Measurements from ENCODE around the gene MGAT5B. TPM values are rescaled to one million over a fixed set of nuclear protein-coding genes. Genes with fewer than 3 reads are reported as not detected.

The MGAT5B gene
- total RNA-seq, 1 donor from 2014 or later = 1.8 TPM

GRCh38 chr17:76989519-76989918 lies 121.3 kb downstream of the MGAT5B start:
- Mint-ChIP-seq H3K36me3 (no peaks in the 10 kb centered on the region), H3K27ac (no peak overlapping the region), H3K4me3 (no peak overlapping the region), H3K27me3 (ENCODE audit: insufficient read depth, low read depth) (peaks cover 23% of the 10 kb centered on the region), H3K9me3 (no peaks in the 10 kb centered on the region), H3K4me1 (peaks cover 31% of the 10 kb centered on the region)
- Histone ChIP-seq H2AFZ (replicated peaks) (no peak overlapping the region), H3K9me3 (ENCODE audit: low read depth) (no peaks in the 10 kb centered on the region), H3K9ac (no peak overlapping the region), H3K4me1 (peaks cover 23% of the 10 kb centered on the region), H3K79me2 (ENCODE audit: low read depth) (no peaks in the 10 kb centered on the region), H3K27me3 (no peaks in the 10 kb centered on the region), H3F3A (ENCODE audit: low read depth) (peaks cover 14% of the 10 kb centered on the region), H3K4me3 (no peak overlapping the region), H4K20me1 (ENCODE audit: low read depth) (no peaks in the 10 kb centered on the region), H3K36me3 (no peaks in the 10 kb centered on the region), H3K27ac (no peak overlapping the region), H3K4me2 (no peak overlapping the region)
- DNase-seq (ENCODE audit: low spot score) = no peak
- no peak for TF ChIP-seq EZH2phosphoT487 (IDR thresholded peaks at IDR 0.05)
- no peak for TF ChIP-seq EZH2 (IDR thresholded peaks at IDR 0.05)
- TF ChIP-seq, protein P1, sequence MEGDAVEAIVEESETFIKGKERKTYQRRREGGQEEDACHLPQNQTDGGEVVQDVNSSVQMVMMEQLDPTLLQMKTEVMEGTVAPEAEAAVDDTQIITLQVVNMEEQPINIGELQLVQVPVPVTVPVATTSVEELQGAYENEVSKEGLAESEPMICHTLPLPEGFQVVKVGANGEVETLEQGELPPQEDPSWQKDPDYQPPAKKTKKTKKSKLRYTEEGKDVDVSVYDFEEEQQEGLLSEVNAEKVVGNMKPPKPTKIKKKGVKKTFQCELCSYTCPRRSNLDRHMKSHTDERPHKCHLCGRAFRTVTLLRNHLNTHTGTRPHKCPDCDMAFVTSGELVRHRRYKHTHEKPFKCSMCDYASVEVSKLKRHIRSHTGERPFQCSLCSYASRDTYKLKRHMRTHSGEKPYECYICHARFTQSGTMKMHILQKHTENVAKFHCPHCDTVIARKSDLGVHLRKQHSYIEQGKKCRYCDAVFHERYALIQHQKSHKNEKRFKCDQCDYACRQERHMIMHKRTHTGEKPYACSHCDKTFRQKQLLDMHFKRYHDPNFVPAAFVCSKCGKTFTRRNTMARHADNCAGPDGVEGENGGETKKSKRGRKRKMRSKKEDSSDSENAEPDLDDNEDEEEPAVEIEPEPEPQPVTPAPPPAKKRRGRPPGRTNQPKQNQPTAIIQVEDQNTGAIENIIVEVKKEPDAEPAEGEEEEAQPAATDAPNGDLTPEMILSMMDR (IDR thresholded peaks at IDR 0.05) = no peak

DNA sequence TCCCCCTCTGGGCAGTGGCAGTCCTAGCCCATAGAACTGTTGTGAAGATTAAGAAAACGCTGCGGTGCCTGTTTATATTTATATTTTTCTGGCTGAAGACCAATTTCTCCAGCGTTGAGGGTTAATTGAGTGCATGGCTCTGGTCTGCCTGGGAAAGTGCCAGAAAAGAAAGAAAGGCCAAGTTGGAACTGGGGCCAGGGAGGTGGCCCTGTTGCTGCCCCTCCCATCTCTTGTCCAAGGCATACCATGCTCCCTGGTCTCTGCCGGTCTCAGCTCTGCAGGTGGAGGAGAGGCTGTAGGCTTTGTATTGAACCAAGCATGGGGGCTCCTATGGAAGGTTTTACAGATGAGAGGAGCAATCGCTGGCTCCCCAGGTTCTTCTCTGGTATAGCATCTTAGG lies 124.7 kb downstream of the MGAT5B start:
- DNase-seq (ENCODE audit: low spot score) = no peak
- no peak overlapping the region for H3K27ac Mint-ChIP-seq
- H3K27ac ChIP-seq = no peak overlapping the region
- no peaks in the 10 kb centered on the region for H3K79me2 ChIP-seq (ENCODE audit: low read depth)
- no peaks in the 10 kb centered on the region for H3K36me3 Mint-ChIP-seq
- peaks cover 10% of the 10 kb centered on the region for H3K27me3 Mint-ChIP-seq (ENCODE audit: insufficient read depth, low read depth)
- H3K4me1 Mint-ChIP-seq = peaks cover 36% of the 10 kb centered on the region
- no peak overlapping the region for H3K4me3 ChIP-seq
- TF ChIP-seq, protein P1 (IDR thresholded peaks at IDR 0.05) = no peak
- TF ChIP-seq EZH2 (IDR thresholded peaks at IDR 0.05) (no peak), EZH2phosphoT487 (IDR thresholded peaks at IDR 0.05) (no peak)
- no peak overlapping the region for H3K4me2 ChIP-seq
- no peaks in the 10 kb centered on the region for H3K9me3 ChIP-seq (ENCODE audit: low read depth)
- H3K9ac ChIP-seq = no peak overlapping the region
- peaks cover 30% of the 10 kb centered on the region for H3F3A ChIP-seq (ENCODE audit: low read depth)
- no peak overlapping the region for H3K4me3 Mint-ChIP-seq
- H3K9me3 Mint-ChIP-seq = no peaks in the 10 kb centered on the region
- H4K20me1 ChIP-seq (ENCODE audit: low read depth) = no peaks in the 10 kb centered on the region
- H3K4me1 ChIP-seq = peaks cover 40% of the 10 kb centered on the region
- H2AFZ ChIP-seq (replicated peaks) = no peak overlapping the region
- no peaks in the 10 kb centered on the region for H3K36me3 ChIP-seq
- no peaks in the 10 kb centered on the region for H3K27me3 ChIP-seq

DNA sequence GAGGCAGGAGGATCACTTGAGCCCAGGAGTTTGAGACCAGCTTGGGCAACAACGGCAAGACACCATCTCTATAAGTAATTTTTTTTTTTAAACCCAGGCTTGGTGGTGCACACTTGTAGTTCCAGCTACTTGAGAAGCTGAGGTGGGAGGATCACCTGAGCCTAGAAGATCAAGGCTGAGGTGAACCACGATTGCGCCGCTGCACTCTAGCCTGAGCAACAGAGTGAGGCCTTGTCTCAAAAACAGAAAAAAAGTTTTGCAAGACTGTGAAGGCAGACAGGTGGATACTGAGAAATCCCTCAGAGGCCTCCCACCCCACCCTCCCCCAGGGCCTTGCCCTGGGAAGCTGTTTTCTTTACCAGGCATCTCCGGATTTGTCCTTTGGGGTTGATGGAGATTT lies 125.4 kb downstream of the MGAT5B start:
- Histone ChIP-seq H3K36me3 (no peaks in the 10 kb centered on the region), H3K79me2 (ENCODE audit: low read depth) (no peaks in the 10 kb centered on the region), H3K4me2 (peak overlapping the region; percentile 55), H3K27ac (peak overlapping the region; percentile 90), H3K4me1 (peaks cover 43% of the 10 kb centered on the region), H2AFZ (replicated peaks) (no peak overlapping the region), H3K4me3 (no peak overlapping the region), H4K20me1 (ENCODE audit: low read depth) (no peaks in the 10 kb centered on the region), H3F3A (ENCODE audit: low read depth) (peaks cover 30% of the 10 kb centered on the region), H3K27me3 (no peaks in the 10 kb centered on the region), H3K9ac (no peak overlapping the region), H3K9me3 (ENCODE audit: low read depth) (no peaks in the 10 kb centered on the region)
- Mint-ChIP-seq H3K27me3 (ENCODE audit: insufficient read depth, low read depth) (peaks cover 7% of the 10 kb centered on the region), H3K4me3 (peak overlapping the region; percentile 8), H3K36me3 (no peaks in the 10 kb centered on the region), H3K27ac (peak overlapping the region; percentile 98), H3K9me3 (no peaks in the 10 kb centered on the region), H3K4me1 (peaks cover 39% of the 10 kb centered on the region)
- no peak for DNase-seq (ENCODE audit: low spot score)
- TF ChIP-seq, protein P1 (IDR thresholded peaks at IDR 0.05) = no peak
- TF ChIP-seq EZH2phosphoT487 (IDR thresholded peaks at IDR 0.05) (no peak), EZH2 (IDR thresholded peaks at IDR 0.05) (no peak)
